Liver (tissue), 9 donors: ENCODE results near the gene OR52N1. TPM values are rescaled to one million over a fixed set of nuclear protein-coding genes. Genes with fewer than 3 reads are reported as not detected.

Source experiments
- DNase-seq: peaks from one replicate; pipeline ENCODE4 v3.0.0-alpha.2; 2017; ENCODE audit warnings: low spot score
- H3K27ac ChIP-seq, 2 donors: one replicate each; pipeline ENCODE4 v1.7.0; 2013; ENCODE audit warnings: inconsistent platforms in 2 of 2, low read length in 2 of 2, control low read depth in 1 of 2, low read depth in 1 of 2, mild to moderate bottlenecking in 1 of 2
- H3K27me3 ChIP-seq, 4 donors: one replicate each; pipeline versions ENCODE4 v1.6.1 to v1.7.0; 2013; ENCODE audit warnings: low read length in 3 of 4, inconsistent platforms in 1 of 4, mild to moderate bottlenecking in 1 of 4, moderate library complexity in 1 of 4; ENCODE audit not compliant: control insufficient read depth in 4 of 4, insufficient read depth in 4 of 4
- H3K36me3 ChIP-seq, 4 donors: one replicate each; pipeline versions ENCODE4 v1.6.1 to v1.7.0; 2013; ENCODE audit warnings: low read length in 3 of 4, mild to moderate bottlenecking in 3 of 4, low read depth in 1 of 4, moderate library complexity in 1 of 4; ENCODE audit not compliant: control insufficient read depth in 4 of 4, insufficient read depth in 3 of 4
- H3K4me1 ChIP-seq, 4 donors: one replicate each; pipeline versions ENCODE4 v1.6.1 to v1.7.0; 2013; ENCODE audit warnings: low read length in 3 of 4, mild to moderate bottlenecking in 3 of 4, moderate library complexity in 1 of 4; ENCODE audit not compliant: control insufficient read depth in 4 of 4, insufficient read depth in 4 of 4
- H3K4me3 ChIP-seq, 3 donors: one replicate each; pipeline versions ENCODE4 v1.6.1 to v1.7.0; 2013; ENCODE audit warnings: low read length in 3 of 3, control low read depth in 1 of 3, low read depth in 1 of 3, mild to moderate bottlenecking in 1 of 3
- H3K9ac ChIP-seq, 2 donors: one replicate each; pipeline ENCODE4 v1.7.0; 2013; ENCODE audit warnings: low read length in 2 of 2, mild to moderate bottlenecking in 2 of 2, moderate library complexity in 2 of 2, control low read depth in 1 of 2, low read depth in 1 of 2
- H3K9me3 ChIP-seq, 4 donors: one replicate each; pipeline versions ENCODE4 v1.6.1 to v1.7.0; 2013; ENCODE audit warnings: low read length in 3 of 4; ENCODE audit not compliant: control insufficient read depth in 4 of 4
- ATF3 ChIP-seq: IDR thresholded peaks from 2 replicates; pipeline ENCODE4 v1.6.1; 2016; ENCODE audit warnings: antibody characterized with exemption
- CTCF ChIP-seq: fragments of 150-350 bp; IDR thresholded peaks from 2 replicates; pipeline ENCODE4 v1.5.1; 2017; ENCODE audit warnings: improper control_type of control experiment, low read depth, low read length; ENCODE audit not compliant: missing input control
- EGR1 ChIP-seq, 2 donors: IDR thresholded peaks; 2 replicates each; pipeline ENCODE4 v1.6.1; 2016 to 2018; ENCODE audit warnings: antibody characterized with exemption in 2 of 2, low read depth in 2 of 2
- FOXA1 ChIP-seq: IDR thresholded peaks from 2 replicates; pipeline ENCODE4 v1.6.1; 2016; ENCODE audit warnings: antibody characterized with exemption
- FOXA2 ChIP-seq: IDR thresholded peaks from 2 replicates; pipeline ENCODE4 v1.6.1; 2016; ENCODE audit warnings: antibody characterized with exemption
- GABPA ChIP-seq, 2 donors: IDR thresholded peaks in 1 of 2; conservative IDR thresholded peaks in 1 of 2; 2 replicates each; pipeline ENCODE4 v1.6.1; 2016; ENCODE audit warnings: antibody characterized with exemption in 2 of 2, mild to moderate bottlenecking in 1 of 2, moderate library complexity in 1 of 2
- HNF4A ChIP-seq, 2 donors: conservative IDR thresholded peaks; 2 replicates each; pipeline ENCODE4 v1.6.1; 2016; ENCODE audit warnings: antibody characterized with exemption in 2 of 2, mild to moderate bottlenecking in 2 of 2
- HNF4G ChIP-seq: IDR thresholded peaks from 2 replicates; pipeline ENCODE4 v1.6.1; 2016; ENCODE audit warnings: antibody characterized with exemption
- JUND ChIP-seq, 2 donors: IDR thresholded peaks; 2 replicates each; pipeline ENCODE4 v1.6.1; 2016; ENCODE audit warnings: antibody characterized with exemption in 2 of 2
- NR2F2 ChIP-seq: IDR thresholded peaks from 2 replicates; pipeline ENCODE4 v1.6.1; 2016; ENCODE audit warnings: antibody characterized with exemption
- RAD21 ChIP-seq, 2 donors: IDR thresholded peaks; 2 replicates each; pipeline ENCODE4 v1.6.1; 2016; ENCODE audit warnings: antibody characterized with exemption in 2 of 2, mild to moderate bottlenecking in 2 of 2
- REST ChIP-seq: IDR thresholded peaks from 2 replicates; pipeline ENCODE4 v1.6.1; 2016; ENCODE audit warnings: antibody characterized with exemption, mild to moderate bottlenecking
- RXRA ChIP-seq, 2 donors: IDR thresholded peaks; 2 replicates each; pipeline ENCODE4 v1.6.1; 2017 to 2018; ENCODE audit warnings: antibody characterized with exemption in 2 of 2, mild to moderate bottlenecking in 1 of 2
- SP1 ChIP-seq: IDR thresholded peaks from 2 replicates; pipeline ENCODE4 v1.6.1; 2018; ENCODE audit warnings: antibody characterized with exemption, mild to moderate bottlenecking
- TAF1 ChIP-seq: conservative IDR thresholded peaks from 2 replicates; pipeline ENCODE4 v1.6.1; 2016; ENCODE audit warnings: antibody characterized with exemption, mild to moderate bottlenecking
- YY1 ChIP-seq: IDR thresholded peaks from 2 replicates; pipeline ENCODE4 v1.6.1; 2016; ENCODE audit warnings: antibody characterized with exemption, mild to moderate bottlenecking
- WGBS: extraction: QIAGEN DNeasy Blood & Tissue Kit; methylation state at CpG from one replicate; pipeline ENCODE4 v1.1.7; 2013; 5-methylcytosine and 5-hydroxymethylcytosine counted together
- polyA plus RNA-seq, 2 donors: library from polyadenylated mRNA; stranded (reverse) in 1 of 2; unstranded in 1 of 2; fragments of 200-250 nt in 1 of 2; fragments of >200 nt in 1 of 2; fragmentation: Nextera tagmentation in 1 of 2; extraction: Ambion mirVana in 1 of 2; gene quantifications; one replicate each; pipeline versions ENCODE4 v1.2.1 to v1.2.3, GENCODE V29; 2013 to 2015
- total RNA-seq, 2 donors: library from RNA; depleted of rRNA; stranded (reverse); fragments of >200 nt; gene quantifications; one replicate each; pipeline ENCODE4 v1.2.3, GENCODE V29; 2014
- donor health status: healthy.
- donor health status: healthy.
- donor health status: healthy.
- donor health status: healthy.
- donor health status: healthy.

The OR52N1 gene
- total and polyA plus RNA-seq, 4 donors = under 0.01 to 0.05 TPM; not detected in 2

- no peaks in the 10 kb centered on the region for H3K27me3 ChIP-seq
- WGBS = 83% methylated on average over 6 of the region's 6 CpGs
Measured at GRCh38 chr11:5737670-5738392, 53.2 kb downstream of the OR52N1 start.

GRCh38 chr11:5737091-5737490 lies 54.0 kb downstream of the OR52N1 start:
- DNase-seq = no peak
- H3K4me3 ChIP-seq = no peak overlapping the region
- H3K27me3 ChIP-seq = no peaks in the 10 kb centered on the region
- H3K9ac ChIP-seq = no peak overlapping the region
- no peaks in the 10 kb centered on the region for H3K36me3 ChIP-seq
- H3K27ac ChIP-seq = no peak overlapping the region
- TF ChIP-seq SP1 (no peak), JUND (IDR thresholded peaks at IDR 0.05) (no peak), NR2F2 (no peak), FOXA2 (no peak), YY1 (no peak), HNF4G (no peak), TAF1 (no peak), ATF3 (no peak), REST (no peak), EGR1 (IDR thresholded peaks at IDR 0.05; ENCODE audit: low read depth in 2 of 2) (no peak), RXRA (IDR thresholded peaks at IDR 0.05) (no peak), RAD21 (IDR thresholded peaks at IDR 0.05) (no peak), GABPA (IDR thresholded peaks at IDR 0.05 in 1 of 2, conservative IDR thresholded peaks at IDR 0.05 in 1 of 2) (no peak), HNF4A (conservative IDR thresholded peaks at IDR 0.05) (no peak), FOXA1 (no peak), CTCF (no peak)
- no peaks in the 10 kb centered on the region for H3K4me1 ChIP-seq
- H3K9me3 ChIP-seq = peaks cover 0 to 2% (median 0%) of the 10 kb centered on the region in 4 donors

More at GRCh38 chr11:5737670-5738392, 53.2 kb downstream of the OR52N1 start:
- TF ChIP-seq GABPA (IDR thresholded peaks at IDR 0.05 in 1 of 2, conservative IDR thresholded peaks at IDR 0.05 in 1 of 2) (no peak), FOXA1 (no peak), EGR1 (IDR thresholded peaks at IDR 0.05; ENCODE audit: low read depth in 2 of 2) (no peak), FOXA2 (no peak), TAF1 (no peak), JUND (IDR thresholded peaks at IDR 0.05) (no peak), RXRA (IDR thresholded peaks at IDR 0.05) (no peak), HNF4G (no peak), NR2F2 (no peak), RAD21 (IDR thresholded peaks at IDR 0.05) (no peak), YY1 (no peak)
- Histone ChIP-seq H3K36me3 (no peaks in the 10 kb centered on the region), H3K27ac (no peak overlapping the region), H3K9ac (no peak overlapping the region), H3K4me1 (no peaks in the 10 kb centered on the region), H3K4me3 (no peak overlapping the region), H3K9me3 (peaks cover 0 to 2% (median 0%) of the 10 kb centered on the region in 4 donors)
- DNase-seq = no peak

Other genes starting within 250 kb of the OR52N1 start
- under 1 TPM; 0.14 to 0.33 TPM for gene OR52H1, start 242.7 kb downstream of the OR52N1 start, total RNA-seq
- gene OR52H1, start 242.7 kb downstream of the OR52N1 start, polyA plus RNA-seq = not detected
- gene OR52B6, start 210.4 kb downstream of the OR52N1 start, total RNA-seq = not detected
- gene OR52B6, start 210.4 kb downstream of the OR52N1 start, polyA plus RNA-seq = not detected
- gene TRIM6, start 194.6 kb downstream of the OR52N1 start, total RNA-seq = 1 to 10 TPM in 1 of 2 donors, under 1 TPM in 1; 0.75 to 5.3 TPM
- under 1 TPM; 0.39 to 0.40 TPM for gene TRIM6, start 194.6 kb downstream of the OR52N1 start, polyA plus RNA-seq
- 1 to 10 TPM; 2.8 to 3.8 TPM for gene TRIM34, start 166.3 kb downstream of the OR52N1 start, total RNA-seq
- gene TRIM34, start 166.3 kb downstream of the OR52N1 start, polyA plus RNA-seq = 1 to 10 TPM; 1.7 to 2.2 TPM
- gene TRIM5, start 106.2 kb downstream of the OR52N1 start, total RNA-seq = 10 to 100 TPM; 16.3 to 20.2 TPM
- 1 to 10 TPM; 7.8 to 9.9 TPM for gene TRIM5, start 106.2 kb downstream of the OR52N1 start, polyA plus RNA-seq
- gene TRIM22, start 101.5 kb downstream of the OR52N1 start, total RNA-seq = 10 to 100 TPM; 11.5 to 21.6 TPM
- gene TRIM22, start 101.5 kb downstream of the OR52N1 start, polyA plus RNA-seq = 1 to 10 TPM; 3.6 to 7.6 TPM
- not detected for gene OR56B1, start 54.8 kb downstream of the OR52N1 start, total RNA-seq
- gene OR56B1, start 54.8 kb downstream of the OR52N1 start, polyA plus RNA-seq = not detected
- under 1 TPM in 1 of 2 donors, not detected in 1; 0.14 TPM for gene OR52N4, start 37.0 kb downstream of the OR52N1 start, total RNA-seq
- gene OR52N4, start 37.0 kb downstream of the OR52N1 start, polyA plus RNA-seq = not detected
- under 1 TPM in 1 of 2 donors, not detected in 1; 0.08 TPM for gene OR52N5, start 7.9 kb downstream of the OR52N1 start, total RNA-seq
- not detected for gene OR52N5, start 7.9 kb downstream of the OR52N1 start, polyA plus RNA-seq
- not detected for gene OR52N2, start 17.7 kb upstream of the OR52N1 start, total RNA-seq
- not detected for gene OR52N2, start 17.7 kb upstream of the OR52N1 start, polyA plus RNA-seq
- not detected for gene OR52E6, start 50.6 kb upstream of the OR52N1 start, total RNA-seq
- not detected for gene OR52E6, start 50.6 kb upstream of the OR52N1 start, polyA plus RNA-seq
- gene OR52E8, start 66.4 kb upstream of the OR52N1 start, total RNA-seq = not detected
- gene OR52E8, start 66.4 kb upstream of the OR52N1 start, polyA plus RNA-seq = not detected
- gene OR52E4, start 89.4 kb upstream of the OR52N1 start, total RNA-seq = not detected
- gene OR52E4, start 89.4 kb upstream of the OR52N1 start, polyA plus RNA-seq = not detected
- gene OR52E5, start 101.9 kb upstream of the OR52N1 start, total RNA-seq = not detected
- not detected for gene OR52E5, start 101.9 kb upstream of the OR52N1 start, polyA plus RNA-seq
- not detected for gene OR56A3, start 151.0 kb upstream of the OR52N1 start, total RNA-seq
- gene OR56A3, start 151.0 kb upstream of the OR52N1 start, polyA plus RNA-seq = not detected
- not detected for gene OR56A5, start 177.2 kb upstream of the OR52N1 start, total RNA-seq
- gene OR56A5, start 177.2 kb upstream of the OR52N1 start, polyA plus RNA-seq = not detected
- under 1 TPM in 1 of 2 donors, not detected in 1; 0.08 TPM for gene OR52L1, start 195.7 kb upstream of the OR52N1 start, total RNA-seq
- not detected for gene OR52L1, start 195.7 kb upstream of the OR52N1 start, polyA plus RNA-seq
- under 1 TPM in 1 of 2 donors, not detected in 1; 0.05 TPM for gene OR56A4, start 215.7 kb upstream of the OR52N1 start, total RNA-seq
- gene OR56A4, start 215.7 kb upstream of the OR52N1 start, polyA plus RNA-seq = not detected
- gene OR56A1, start 239.5 kb upstream of the OR52N1 start, total RNA-seq = under 1 TPM; under 0.01 TPM
- not detected for gene OR56A1, start 239.5 kb upstream of the OR52N1 start, polyA plus RNA-seq